ENCODE results near the gene SEMA3C. TPM values are rescaled to one million over a fixed set of nuclear protein-coding genes. Genes with fewer than 3 reads are reported as not detected.

The SEMA3C gene
- total RNA-seq, 1 experiment from 2014 or later: 232 TPM

DNA sequence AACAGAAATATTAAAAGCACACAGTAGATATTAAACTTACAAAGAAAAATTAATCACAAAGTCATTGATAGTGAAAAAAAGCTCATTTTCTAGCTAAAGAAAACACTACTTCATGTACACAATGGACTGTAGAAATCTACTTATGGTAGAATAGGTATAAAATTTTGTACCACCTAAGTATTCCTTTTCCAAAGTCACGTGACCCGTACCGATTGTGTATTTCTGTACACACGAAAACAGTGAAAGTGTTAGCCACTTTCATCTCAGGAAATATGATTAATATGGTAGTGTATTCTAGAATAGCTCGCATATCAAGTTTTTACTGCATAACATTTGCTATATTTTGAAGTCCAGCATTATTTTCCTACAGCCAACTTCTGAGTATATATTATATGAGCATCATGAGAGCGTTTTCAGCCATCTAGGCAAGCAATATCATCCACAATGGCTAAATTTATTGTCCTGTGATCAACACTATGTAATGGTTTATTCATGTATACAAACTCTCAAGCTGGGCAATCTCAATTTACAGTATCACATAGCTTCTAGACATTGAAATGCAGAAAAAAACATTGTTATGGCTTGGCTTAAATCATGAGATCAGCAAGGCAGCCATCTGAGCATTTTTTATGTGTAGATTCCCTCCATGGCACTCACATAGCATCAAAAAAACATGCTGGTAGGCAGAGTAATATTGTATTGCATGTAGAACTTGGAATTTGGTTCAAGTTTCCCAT lies 165.7 kb downstream of the SEMA3C start:
- ChIA-PET POLR2A (no interaction called here), CTCF (no interaction called here)
- TF ChIP-seq TCF7L2 (IDR thresholded peaks at IDR 0.05; ENCODE audit: low read depth, low read length): no peak
- no peak for TF ChIP-seq POLR2AphosphoS5 (IDR thresholded peaks at IDR 0.05; ENCODE audit: low read depth, low read length)
- no peak for TF ChIP-seq SIN3A (IDR thresholded peaks at IDR 0.05; ENCODE audit: borderline replicate concordance, insufficient read depth, low read depth, low read length)
- TF ChIP-seq, protein P1, sequence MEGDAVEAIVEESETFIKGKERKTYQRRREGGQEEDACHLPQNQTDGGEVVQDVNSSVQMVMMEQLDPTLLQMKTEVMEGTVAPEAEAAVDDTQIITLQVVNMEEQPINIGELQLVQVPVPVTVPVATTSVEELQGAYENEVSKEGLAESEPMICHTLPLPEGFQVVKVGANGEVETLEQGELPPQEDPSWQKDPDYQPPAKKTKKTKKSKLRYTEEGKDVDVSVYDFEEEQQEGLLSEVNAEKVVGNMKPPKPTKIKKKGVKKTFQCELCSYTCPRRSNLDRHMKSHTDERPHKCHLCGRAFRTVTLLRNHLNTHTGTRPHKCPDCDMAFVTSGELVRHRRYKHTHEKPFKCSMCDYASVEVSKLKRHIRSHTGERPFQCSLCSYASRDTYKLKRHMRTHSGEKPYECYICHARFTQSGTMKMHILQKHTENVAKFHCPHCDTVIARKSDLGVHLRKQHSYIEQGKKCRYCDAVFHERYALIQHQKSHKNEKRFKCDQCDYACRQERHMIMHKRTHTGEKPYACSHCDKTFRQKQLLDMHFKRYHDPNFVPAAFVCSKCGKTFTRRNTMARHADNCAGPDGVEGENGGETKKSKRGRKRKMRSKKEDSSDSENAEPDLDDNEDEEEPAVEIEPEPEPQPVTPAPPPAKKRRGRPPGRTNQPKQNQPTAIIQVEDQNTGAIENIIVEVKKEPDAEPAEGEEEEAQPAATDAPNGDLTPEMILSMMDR (IDR thresholded peaks at IDR 0.05): no peak
- TF ChIP-seq, protein P2, sequence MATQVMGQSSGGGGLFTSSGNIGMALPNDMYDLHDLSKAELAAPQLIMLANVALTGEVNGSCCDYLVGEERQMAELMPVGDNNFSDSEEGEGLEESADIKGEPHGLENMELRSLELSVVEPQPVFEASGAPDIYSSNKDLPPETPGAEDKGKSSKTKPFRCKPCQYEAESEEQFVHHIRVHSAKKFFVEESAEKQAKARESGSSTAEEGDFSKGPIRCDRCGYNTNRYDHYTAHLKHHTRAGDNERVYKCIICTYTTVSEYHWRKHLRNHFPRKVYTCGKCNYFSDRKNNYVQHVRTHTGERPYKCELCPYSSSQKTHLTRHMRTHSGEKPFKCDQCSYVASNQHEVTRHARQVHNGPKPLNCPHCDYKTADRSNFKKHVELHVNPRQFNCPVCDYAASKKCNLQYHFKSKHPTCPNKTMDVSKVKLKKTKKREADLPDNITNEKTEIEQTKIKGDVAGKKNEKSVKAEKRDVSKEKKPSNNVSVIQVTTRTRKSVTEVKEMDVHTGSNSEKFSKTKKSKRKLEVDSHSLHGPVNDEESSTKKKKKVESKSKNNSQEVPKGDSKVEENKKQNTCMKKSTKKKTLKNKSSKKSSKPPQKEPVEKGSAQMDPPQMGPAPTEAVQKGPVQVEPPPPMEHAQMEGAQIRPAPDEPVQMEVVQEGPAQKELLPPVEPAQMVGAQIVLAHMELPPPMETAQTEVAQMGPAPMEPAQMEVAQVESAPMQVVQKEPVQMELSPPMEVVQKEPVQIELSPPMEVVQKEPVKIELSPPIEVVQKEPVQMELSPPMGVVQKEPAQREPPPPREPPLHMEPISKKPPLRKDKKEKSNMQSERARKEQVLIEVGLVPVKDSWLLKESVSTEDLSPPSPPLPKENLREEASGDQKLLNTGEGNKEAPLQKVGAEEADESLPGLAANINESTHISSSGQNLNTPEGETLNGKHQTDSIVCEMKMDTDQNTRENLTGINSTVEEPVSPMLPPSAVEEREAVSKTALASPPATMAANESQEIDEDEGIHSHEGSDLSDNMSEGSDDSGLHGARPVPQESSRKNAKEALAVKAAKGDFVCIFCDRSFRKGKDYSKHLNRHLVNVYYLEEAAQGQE (IDR thresholded peaks at IDR 0.05; ENCODE audit: insufficient read depth in 1 of 2, low read depth in 2 of 2, low read length in 1 of 2): no peak
- Histone ChIP-seq H3K27ac (ENCODE audit: low read length) (no peak overlapping the region), H3K27me3 (ENCODE audit: control insufficient read depth, insufficient read depth, low read length) (no peaks in the 10 kb centered on the region), H3K36me3 (ENCODE audit: control insufficient read depth, insufficient read depth, low read length) (peaks cover 27% of the 10 kb centered on the region), H3K4me1 (ENCODE audit: control insufficient read depth, insufficient read depth, low read length) (peaks cover 5% of the 10 kb centered on the region), H3K9me3 (ENCODE audit: control insufficient read depth, insufficient read depth, low read depth, low read length) (no peaks in the 10 kb centered on the region), H3K4me3 (ENCODE audit: low read depth in 2 of 2, low read length in 2 of 2) (no peak overlapping the region)
- intact Hi-C loops (cut with micrococcal nuclease; ENCODE audit: unreplicated experiment) (no loop called here), in situ Hi-C loops (cut with HindIII; ENCODE audit: low pct_unique_long_range_greater_than_20kb, low sequenced_read_pairs) (no loop called here)
- BruUV-seq (replicated peaks): no TSS peak
- ATAC-seq: no peak
- DNase-seq (ENCODE audit: low read depth, low spot score): no peak

DNA sequence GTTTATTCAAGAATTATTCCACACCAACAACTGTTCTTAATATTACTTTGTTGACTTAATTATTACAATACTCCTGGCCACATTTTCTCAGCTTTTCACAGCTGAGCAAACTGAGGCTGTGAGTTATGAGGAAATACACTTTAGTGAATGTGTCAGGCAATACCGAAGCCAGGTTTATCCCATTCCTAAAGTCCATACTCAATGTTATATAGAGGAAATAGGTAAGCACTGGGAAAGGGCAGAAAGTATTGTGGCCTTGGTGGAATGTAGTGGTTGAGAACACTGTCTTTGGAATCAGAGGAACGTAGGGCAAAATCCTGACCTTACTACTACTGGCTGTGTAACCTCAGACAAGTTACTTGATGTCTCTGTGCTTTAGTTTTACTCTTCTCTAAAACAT lies 169.6 kb downstream of the SEMA3C start:
- no peak overlapping the region for H3K4me3 ChIP-seq (ENCODE audit: low read depth in 2 of 2, low read length in 2 of 2)
- TF ChIP-seq, protein P1 (IDR thresholded peaks at IDR 0.05): no peak
- TF ChIP-seq, protein P2 (IDR thresholded peaks at IDR 0.05; ENCODE audit: insufficient read depth in 1 of 2, low read depth in 2 of 2, low read length in 1 of 2): no peak
- TF ChIP-seq POLR2AphosphoS5 (IDR thresholded peaks at IDR 0.05; ENCODE audit: low read depth, low read length): no peak
- TF ChIP-seq TCF7L2 (IDR thresholded peaks at IDR 0.05; ENCODE audit: low read depth, low read length): no peak
- TF ChIP-seq SIN3A (IDR thresholded peaks at IDR 0.05; ENCODE audit: borderline replicate concordance, insufficient read depth, low read depth, low read length): no peak
- no TSS peak for BruUV-seq (replicated peaks)
- no peaks in the 10 kb centered on the region for H3K27me3 ChIP-seq (ENCODE audit: control insufficient read depth, insufficient read depth, low read length)
- H3K4me1 ChIP-seq (ENCODE audit: control insufficient read depth, insufficient read depth, low read length): peaks cover 5% of the 10 kb centered on the region
- CTCF ChIA-PET: no interaction called here
- peaks cover 39% of the 10 kb centered on the region for H3K36me3 ChIP-seq (ENCODE audit: control insufficient read depth, insufficient read depth, low read length)
- H3K9me3 ChIP-seq (ENCODE audit: control insufficient read depth, insufficient read depth, low read depth, low read length): no peaks in the 10 kb centered on the region
- H3K27ac ChIP-seq (ENCODE audit: low read length): peak overlapping the region; percentile 59; the same call in 1 of the 2 replicates
- no peak for DNase-seq (ENCODE audit: low read depth, low spot score)
- POLR2A ChIA-PET: no interaction called here
- in situ Hi-C loops (cut with HindIII; ENCODE audit: low pct_unique_long_range_greater_than_20kb, low sequenced_read_pairs) (no loop called here), intact Hi-C loops (cut with micrococcal nuclease; ENCODE audit: unreplicated experiment) (no loop called here)
- ATAC-seq: no peak

Data from Panc1 (cell line).